Stimulated activated CD4-positive, alpha-beta T cell treated with anti-CD3 and anti-CD28 coated beads, Interleukin-4, amount 100 ng/mL, for 4 hours (primary cell): ENCODE measurements around the gene SCRN1.
"Not testable (repeated sequence)": the region's sequence is repeated elsewhere in the genome, so short reads cannot be mapped to it uniquely, and the experiment has no call there.

Experiments
- DNase-seq, 2 experiments: peaks; one replicate each; pipeline ENCODE4 v3.0.0-alpha.2; 2020

The SCRN1 gene

GRCh38 chr7:29962035-29962434, 27.6 kb downstream of the SCRN1 start:
- no peak for DNase-seq

GRCh38 chr7:29961611-29962010, 28.0 kb downstream of the SCRN1 start:
- not testable (repeated sequence) for DNase-seq

- no peak for DNase-seq
Measured at GRCh38 chr7:29958667-29959358, 30.8 kb downstream of the SCRN1 start.

- DNase-seq, result no peak
Measured at GRCh38 chr7:29957521-29958310, 31.9 kb downstream of the SCRN1 start.

- no peak for DNase-seq
Measured at GRCh38 chr7:29956487-29956836, 33.1 kb downstream of the SCRN1 start.

- no peak for DNase-seq
Measured at GRCh38 chr7:29955799-29956486, 33.7 kb downstream of the SCRN1 start.

- DNase-seq, result no peak
Measured at GRCh38 chr7:29955075-29955792, 34.4 kb downstream of the SCRN1 start.

GRCh38 chr7:29953726-29954347, 35.8 kb downstream of the SCRN1 start:
- DNase-seq, result no peak

- no peak for DNase-seq
Measured at GRCh38 chr7:29951206-29951605, 38.4 kb downstream of the SCRN1 start.

- DNase-seq, result no peak
Measured at GRCh38 chr7:29950480-29950879, 39.1 kb downstream of the SCRN1 start.

GRCh38 chr7:29948587-29948986, 41.0 kb downstream of the SCRN1 start:
- DNase-seq, result no peak

- no peak for DNase-seq
Measured at GRCh38 chr7:29946428-29947186, 43.0 kb downstream of the SCRN1 start.

GRCh38 chr7:29945259-29945809, 44.3 kb downstream of the SCRN1 start:
- DNase-seq, result no peak

- no peak for DNase-seq
Measured at GRCh38 chr7:29940199-29940598, 49.4 kb downstream of the SCRN1 start.

- DNase-seq, result no peak
Measured at GRCh38 chr7:29937132-29937531, 52.5 kb downstream of the SCRN1 start.

- no peak for DNase-seq
Measured at GRCh38 chr7:29935111-29935510, 54.5 kb downstream of the SCRN1 start.

- no peak for DNase-seq
Measured at GRCh38 chr7:29929018-29929807, 60.4 kb downstream of the SCRN1 start.

GRCh38 chr7:29926741-29927140, 62.9 kb downstream of the SCRN1 start:
- DNase-seq, result no peak

GRCh38 chr7:29926216-29926615, 63.4 kb downstream of the SCRN1 start:
- DNase-seq, result no peak

- no peak for DNase-seq
Measured at GRCh38 chr7:29924684-29925083, 64.9 kb downstream of the SCRN1 start.

- DNase-seq, result no peak
Measured at GRCh38 chr7:29924006-29924405, 65.6 kb downstream of the SCRN1 start.
